COR-L47 (cell line): Measurements from ENCODE around the gene C11orf65.

Source experiments
- DNase-seq: peaks from one replicate; lab custom pipeline; 2025; lab: John Stamatoyannopoulos, UW

The C11orf65 gene

GRCh38 chr11:108368134-108368533 is 99.2 kb downstream of the C11orf65 start:
- DNase-seq = no peak

- DNase-seq = no peak
Measured at GRCh38 chr11:108364159-108364558, 103.2 kb downstream of the C11orf65 start.

GRCh38 chr11:108351468-108351867 is 115.9 kb downstream of the C11orf65 start:
- DNase-seq = no peak

GRCh38 chr11:108346451-108346850 is 120.9 kb downstream of the C11orf65 start:
- no peak for DNase-seq

- DNase-seq = no peak
Measured at GRCh38 chr11:108345767-108346166, 121.6 kb downstream of the C11orf65 start.

- no peak for DNase-seq
Measured at GRCh38 chr11:108343714-108344113, 123.6 kb downstream of the C11orf65 start.

- DNase-seq = no peak
Measured at GRCh38 chr11:108341654-108342053, 125.7 kb downstream of the C11orf65 start.

GRCh38 chr11:108340973-108341372 is 126.4 kb downstream of the C11orf65 start:
- no peak for DNase-seq

GRCh38 chr11:108338750-108339149 is 128.6 kb downstream of the C11orf65 start:
- DNase-seq = no peak

- no peak for DNase-seq
Measured at GRCh38 chr11:108333403-108333899, 133.9 kb downstream of the C11orf65 start.
